Stimulated activated CD8-positive, alpha-beta memory T cell treated with anti-CD3 and anti-CD28 coated beads, Interleukin-2, amount 100 ng/mL, for 48 hours (primary cell): ENCODE measurements around the gene RFX6.

ENCODE experiments used
- DNase-seq, 2 donors: peaks; one replicate each; pipeline ENCODE4 v3.0.0-alpha.2; 2020; ENCODE audit warnings: low read depth in 2 of 2

RFX6 gene

GRCh38 chr6:116971959-116972358 is 94.9 kb downstream of the RFX6 start:
- no peak for DNase-seq

GRCh38 chr6:116973976-116974375 is 96.9 kb downstream of the RFX6 start:
- DNase-seq = no peak

- DNase-seq = no peak
Measured at GRCh38 chr6:116974526-116975316, 97.7 kb downstream of the RFX6 start.

GRCh38 chr6:116975600-116975999 is 98.6 kb downstream of the RFX6 start:
- no peak for DNase-seq

- DNase-seq = no peak
Measured at GRCh38 chr6:116979560-116979959, 102.5 kb downstream of the RFX6 start.
